ENCODE results near the gene TNFRSF1A.

DNA sequence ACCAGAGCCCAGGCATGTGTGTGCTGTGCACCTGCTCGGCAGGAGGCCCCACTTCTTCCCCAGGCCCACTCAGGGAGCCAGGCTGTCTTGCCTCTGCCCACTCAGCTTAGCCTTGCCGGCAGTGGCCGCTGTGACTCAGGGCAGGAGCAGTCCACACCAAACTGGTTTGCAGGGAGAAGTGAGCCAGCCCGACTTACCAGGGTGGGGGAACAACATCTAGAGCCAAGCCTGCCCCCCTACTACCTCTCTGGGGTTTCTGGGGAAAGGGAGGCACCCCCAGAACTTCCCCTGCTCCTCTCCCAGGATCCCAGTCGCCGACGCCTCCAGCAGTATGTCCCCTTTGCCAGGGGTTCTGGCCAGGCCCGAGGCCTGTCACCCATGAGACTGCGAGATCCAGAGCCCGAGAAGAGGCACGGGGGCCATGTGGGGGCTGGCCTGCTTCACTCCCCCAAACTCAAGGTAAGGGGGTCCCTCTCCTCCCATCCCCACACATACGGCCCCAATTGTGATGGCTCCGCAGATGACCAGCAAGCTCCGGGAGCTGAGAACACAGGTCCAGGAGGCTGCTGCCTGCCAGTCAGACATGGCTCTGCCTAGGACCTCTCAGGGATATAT lies 28.4 kb downstream of the TNFRSF1A start:
- TF ChIP-seq POLR2A (IDR thresholded peaks at IDR 0.05; ENCODE audit: low read length), result no peak
- no peak for TF ChIP-seq GATA1 (IDR thresholded peaks at IDR 0.05; ENCODE audit: low read depth, low read length)

All from erythroblast (primary cell).